Testis (tissue), 3 donors: ENCODE results near the gene NHLH2. TPM values are rescaled to one million over a fixed set of nuclear protein-coding genes. Genes with fewer than 3 reads are reported as not detected.

Experiments
- DNase-seq: peaks from one replicate; pipeline ENCODE4 v3.0.0-alpha.2; 2019
- H3K27ac ChIP-seq, 2 donors: fragments of 200-600 bp; sonication (generic); one replicate each; pipeline ENCODE4 v1.5.1; 2019
- H3K27me3 ChIP-seq: fragments of 200-600 bp; sonication (generic); one replicate; pipeline ENCODE4 v1.5.1; 2019
- H3K36me3 ChIP-seq: fragments of 200-600 bp; sonication (generic); one replicate; pipeline ENCODE4 v1.5.1; 2017; ENCODE audit warnings: low read depth; ENCODE audit errors: missing control alignments
- H3K4me1 ChIP-seq: fragments of 200-600 bp; sonication (generic); one replicate; pipeline ENCODE4 v1.5.1; 2019
- H3K4me3 ChIP-seq, 2 donors: fragments of 200-600 bp; sonication (generic); one replicate each; pipeline ENCODE4 v1.5.1; 2017 to 2019
- H3K9me3 ChIP-seq: fragments of 200-600 bp; sonication (generic); one replicate; pipeline ENCODE4 v1.5.1; 2017
- POLR2A ChIP-seq: fragments of 450-650 bp; IDR thresholded peaks from one replicate; pipeline ENCODE4 v1.6.1; 2017; ENCODE audit warnings: antibody characterized with exemption, mild to moderate bottlenecking, moderate library complexity
- WGBS, 2 donors: methylation state at CpG; one replicate each; pipeline ENCODE4 v1.1.5; 2018; 5-methylcytosine and 5-hydroxymethylcytosine counted together
- intact Hi-C: fragments of 100-400 bp; cut with DNase I; formaldehyde crosslinking; loops from one replicate; pipeline ENCODE4 v1.15.1; 2023; ENCODE audit warnings: low total_unique reads
- polyA plus RNA-seq: library from polyadenylated mRNA; stranded (reverse); fragments of 350-450 nt; fragmentation: Illumina TruSeq; extraction: RNeasy Lipid Tissue Mini Kit (QIAGEN cat#74804); gene quantifications from one replicate; pipeline ENCODE4 v1.2.3, GENCODE V29; 2014; ENCODE audit warnings: low read depth, low replicate concordance; ENCODE audit not compliant: insufficient read depth
- total RNA-seq, 2 donors: library from RNA; depleted of rRNA; stranded (reverse); fragments of >200 nt; gene quantifications; one replicate each; pipeline ENCODE4 v1.2.3, GENCODE V29; 2016
- TF ChIP-seq, protein P1 (sequence below), 3 experiments: fragments of 450-650 bp in 2 of 3; fragments of 200-600 bp in 1 of 3; sonication (generic) in 1 of 3; IDR thresholded peaks; one replicate each; pipeline ENCODE4 v1.5.1; 2016 to 2019; ENCODE audit warnings: antibody characterized with exemption in 3 of 3, mild to moderate bottlenecking in 2 of 3, moderate library complexity in 1 of 3

NHLH2 gene
- total and polyA plus RNA-seq, 3 donors from 2014 or later = 0.53 to 3.1 (median 1.7) TPM

DNA sequence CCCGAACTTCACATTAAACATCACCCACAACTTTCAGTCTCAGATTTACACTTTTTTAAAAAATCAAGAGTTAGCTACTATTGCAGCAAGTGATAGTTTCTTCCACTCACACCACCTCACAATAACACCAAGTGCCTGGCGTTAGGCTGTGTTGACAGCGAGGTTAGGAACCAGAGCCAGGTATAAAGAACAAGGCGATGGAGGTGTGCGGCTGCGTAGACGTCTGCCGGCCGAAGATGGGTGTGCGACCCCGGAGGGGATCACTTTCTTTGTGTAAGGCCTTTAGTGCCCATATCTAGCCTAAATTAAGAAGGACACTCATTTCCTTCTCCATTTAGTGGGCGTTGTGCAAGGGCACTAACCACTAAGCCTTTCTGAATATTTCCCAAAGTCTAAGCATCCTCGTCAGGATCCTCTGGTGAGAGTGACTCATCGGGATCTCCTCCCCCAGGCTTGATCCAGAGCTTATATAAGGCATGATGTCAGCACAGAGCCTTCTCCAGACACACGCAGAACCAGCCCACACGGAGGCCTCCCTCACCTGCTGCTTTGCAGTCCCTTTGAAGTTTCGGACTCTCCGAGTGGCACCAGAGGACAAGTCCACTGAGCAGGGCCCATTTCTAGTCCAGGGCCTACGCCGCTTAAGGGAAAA lies 11.8 kb downstream of the NHLH2 start:
- Histone ChIP-seq H3K4me3 (peak overlapping the region; percentile 59 to 62), H3K9me3 (no peaks in the 10 kb centered on the region), H3K4me1 (no peaks in the 10 kb centered on the region), H3K27ac (no peak overlapping the region), H3K36me3 (no peaks in the 10 kb centered on the region), H3K27me3 (no peaks in the 10 kb centered on the region)
- intact Hi-C loops = no loop called here
- TF ChIP-seq POLR2A = no peak
- TF ChIP-seq, protein P1, sequence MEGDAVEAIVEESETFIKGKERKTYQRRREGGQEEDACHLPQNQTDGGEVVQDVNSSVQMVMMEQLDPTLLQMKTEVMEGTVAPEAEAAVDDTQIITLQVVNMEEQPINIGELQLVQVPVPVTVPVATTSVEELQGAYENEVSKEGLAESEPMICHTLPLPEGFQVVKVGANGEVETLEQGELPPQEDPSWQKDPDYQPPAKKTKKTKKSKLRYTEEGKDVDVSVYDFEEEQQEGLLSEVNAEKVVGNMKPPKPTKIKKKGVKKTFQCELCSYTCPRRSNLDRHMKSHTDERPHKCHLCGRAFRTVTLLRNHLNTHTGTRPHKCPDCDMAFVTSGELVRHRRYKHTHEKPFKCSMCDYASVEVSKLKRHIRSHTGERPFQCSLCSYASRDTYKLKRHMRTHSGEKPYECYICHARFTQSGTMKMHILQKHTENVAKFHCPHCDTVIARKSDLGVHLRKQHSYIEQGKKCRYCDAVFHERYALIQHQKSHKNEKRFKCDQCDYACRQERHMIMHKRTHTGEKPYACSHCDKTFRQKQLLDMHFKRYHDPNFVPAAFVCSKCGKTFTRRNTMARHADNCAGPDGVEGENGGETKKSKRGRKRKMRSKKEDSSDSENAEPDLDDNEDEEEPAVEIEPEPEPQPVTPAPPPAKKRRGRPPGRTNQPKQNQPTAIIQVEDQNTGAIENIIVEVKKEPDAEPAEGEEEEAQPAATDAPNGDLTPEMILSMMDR (IDR thresholded peaks at IDR 0.05) = no peak
- DNase-seq = no peak
- WGBS, 2 donors = 65 to 68% methylated on average over 20 of the region's 20 CpGs

GRCh38 chr1:115828101-115829022 lies 12.6 kb downstream of the NHLH2 start:
- Histone ChIP-seq H3K27ac (no peak overlapping the region), H3K4me3 (peak overlapping the region; percentile 59 to 62), H3K27me3 (no peaks in the 10 kb centered on the region), H3K4me1 (no peaks in the 10 kb centered on the region), H3K9me3 (no peaks in the 10 kb centered on the region), H3K36me3 (no peaks in the 10 kb centered on the region)
- 4 to 16% methylated on average over 16 to 76 of the region's 80 CpGs for WGBS, 2 donors
- TF ChIP-seq, protein P1 (IDR thresholded peaks at IDR 0.05) = no peak
- TF ChIP-seq POLR2A = no peak
- peak; percentile 68 for DNase-seq
- intact Hi-C loops = no loop called here

DNA sequence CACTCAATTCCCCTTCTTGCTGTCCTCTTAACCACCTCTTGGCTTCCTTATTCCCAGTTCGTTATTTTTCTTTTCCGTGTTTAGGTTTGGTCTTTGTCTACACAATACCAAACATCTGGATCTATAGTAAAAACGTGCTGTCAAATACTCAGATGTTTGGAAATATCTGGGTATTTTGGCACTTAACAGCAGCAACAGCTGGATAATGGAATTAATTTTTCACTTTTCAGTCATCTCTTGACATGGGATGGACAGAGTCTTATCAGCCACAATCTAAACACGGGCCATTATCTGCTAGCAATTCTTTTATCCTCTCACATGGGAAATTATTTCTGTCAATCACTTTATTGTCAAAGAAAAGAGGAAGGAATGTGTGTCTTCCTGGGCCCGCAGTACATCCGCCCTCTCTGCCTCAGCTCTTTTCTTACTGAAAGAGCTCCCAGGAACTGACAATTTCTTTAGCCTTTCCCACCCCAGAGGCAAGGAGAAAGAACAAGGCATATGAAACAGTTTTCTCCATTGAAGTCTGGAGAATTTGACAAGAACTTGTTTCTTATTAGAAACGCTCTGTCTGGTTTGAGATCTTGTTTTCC lies 13.4 kb downstream of the NHLH2 start:
- H3K9me3 ChIP-seq = no peaks in the 10 kb centered on the region
- H3K27me3 ChIP-seq = no peaks in the 10 kb centered on the region
- no peaks in the 10 kb centered on the region for H3K4me1 ChIP-seq
- intact Hi-C loops = no loop called here
- no peak overlapping the region for H3K27ac ChIP-seq
- WGBS, 2 donors = 48 to 61% methylated on average over 7 of the region's 7 CpGs
- no peaks in the 10 kb centered on the region for H3K36me3 ChIP-seq
- H3K4me3 ChIP-seq = peak overlapping the region; percentile 59 to 62
- TF ChIP-seq, protein P1 (IDR thresholded peaks at IDR 0.05) = no peak
- no peak for TF ChIP-seq POLR2A
- no peak for DNase-seq

- H3K4me1 ChIP-seq = no peaks in the 10 kb centered on the region
- intact Hi-C loops = no loop called here
- no peaks in the 10 kb centered on the region for H3K27me3 ChIP-seq
- TF ChIP-seq POLR2A = no peak
- TF ChIP-seq, protein P1 (IDR thresholded peaks at IDR 0.05) = no peak
- no peaks in the 10 kb centered on the region for H3K9me3 ChIP-seq
- WGBS, 2 donors = 20 to 22% methylated on average over 3 of the region's 3 CpGs
- DNase-seq = no peak
- H3K36me3 ChIP-seq = no peaks in the 10 kb centered on the region
- H3K27ac ChIP-seq = no peak overlapping the region
- H3K4me3 ChIP-seq = no peak overlapping the region
Observed at GRCh38 chr1:115826628-115827027, 14.3 kb downstream of the NHLH2 start.
